GM06990 (cell line): ENCODE measurements around the gene ZNF692.
"Not testable (repeated sequence)": the region's sequence is repeated elsewhere in the genome, so short reads cannot be mapped to it uniquely, and the experiment has no call there.

Source experiments
- DNase-seq: peaks from one replicate; pipeline ENCODE4 v3.0.0-alpha.2; 2011; ENCODE audit not compliant: insufficient read length; ENCODE audit errors: extremely low read depth
- H3K27me3 ChIP-seq: replicated peaks from 2 replicates; pipeline ENCODE4 v1.6.0; 2011; ENCODE audit warnings: low read length; ENCODE audit not compliant: control insufficient read depth, insufficient read depth
- H3K36me3 ChIP-seq: 2 replicates; pipeline ENCODE4 v1.5.1; 2011; ENCODE audit warnings: low read length; ENCODE audit not compliant: control insufficient read depth, insufficient read depth
- H3K4me3 ChIP-seq: replicated peaks from 2 replicates; pipeline ENCODE4 v1.5.1; 2011; ENCODE audit warnings: low read depth, mild to moderate bottlenecking, control low read depth, low read length
- CTCF ChIP-seq: IDR thresholded peaks from 2 replicates; pipeline ENCODE4 v1.5.1; 2011; ENCODE audit warnings: low read length, control low read depth, mild to moderate bottlenecking, inconsistent platforms; ENCODE audit not compliant: insufficient read depth, poor library complexity, severe bottlenecking

ZNF692 gene

DNA sequence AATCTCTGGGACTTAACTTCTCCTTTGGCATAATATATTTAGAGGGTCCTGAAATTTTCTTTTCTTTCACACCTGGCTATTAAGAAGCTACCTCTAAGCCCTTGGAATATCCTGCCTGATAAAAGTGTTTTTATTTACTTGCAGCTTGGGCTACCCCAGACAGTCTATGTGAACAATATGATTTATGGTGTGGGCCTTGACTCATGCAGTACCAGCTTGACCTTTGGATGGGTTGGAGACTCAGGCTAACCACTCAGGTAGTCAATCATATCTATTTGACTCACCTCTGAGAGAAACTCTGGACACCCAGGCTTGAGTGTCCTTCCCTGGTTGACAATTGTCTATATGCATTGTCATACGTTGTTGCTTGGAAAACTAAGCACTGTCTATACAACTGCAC is 33.7 kb upstream of the ZNF692 start:
- no peaks in the 10 kb centered on the region for H3K27me3 ChIP-seq
- TF ChIP-seq CTCF: no peak
- no peaks in the 10 kb centered on the region for H3K36me3 ChIP-seq
- DNase-seq: no peak
- no peak overlapping the region for H3K4me3 ChIP-seq

- no peak for DNase-seq
- H3K4me3 ChIP-seq: no peak overlapping the region
- no peaks in the 10 kb centered on the region for H3K36me3 ChIP-seq
- no peaks in the 10 kb centered on the region for H3K27me3 ChIP-seq
- no peak for TF ChIP-seq CTCF
Observed at GRCh38 chr1:248891758-248892157, 32.9 kb upstream of the ZNF692 start.

GRCh38 chr1:248890549-248891498 is 31.9 kb upstream of the ZNF692 start:
- no peak overlapping the region for H3K4me3 ChIP-seq
- no peak for TF ChIP-seq CTCF
- no peaks in the 10 kb centered on the region for H3K27me3 ChIP-seq
- H3K36me3 ChIP-seq: no peaks in the 10 kb centered on the region
- DNase-seq: no peak

- H3K36me3 ChIP-seq, DNase-seq, H3K27me3 ChIP-seq, H3K4me3 ChIP-seq: not testable (repeated sequence)
Observed at GRCh38 chr1:248889914-248890243, 31.0 kb upstream of the ZNF692 start.

- DNase-seq: no peak
- no peak for TF ChIP-seq CTCF
- Histone ChIP-seq H3K36me3 (no peaks in the 10 kb centered on the region), H3K4me3 (no peak overlapping the region), H3K27me3 (no peaks in the 10 kb centered on the region)
Observed at GRCh38 chr1:248886237-248886895, 27.5 kb upstream of the ZNF692 start.

DNA sequence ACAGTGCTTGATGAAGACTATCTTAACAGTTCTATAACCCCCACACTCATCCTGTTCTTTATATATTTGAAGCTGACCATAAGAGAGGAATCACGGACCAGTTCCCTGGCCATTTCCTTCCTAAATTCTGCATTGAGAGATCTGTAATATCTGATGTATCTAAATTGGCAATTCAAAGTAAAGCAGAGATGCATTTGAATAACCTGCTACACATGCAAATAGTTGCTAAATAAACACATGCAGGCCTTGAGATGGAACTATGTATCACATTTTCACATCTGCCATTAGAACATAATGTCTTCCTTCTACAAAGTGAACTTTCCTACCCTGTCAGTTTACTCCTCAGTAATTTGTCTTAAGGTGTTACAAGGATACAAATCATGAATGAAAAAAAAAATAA is 26.8 kb upstream of the ZNF692 start:
- Histone ChIP-seq H3K4me3 (no peak overlapping the region), H3K36me3 (no peaks in the 10 kb centered on the region), H3K27me3 (no peaks in the 10 kb centered on the region)
- no peak for DNase-seq
- TF ChIP-seq CTCF: no peak
